HG02763 (cell line): ENCODE measurements around the gene CDC42BPA.
"Not testable (repeated sequence)": the region's sequence is repeated elsewhere in the genome, so short reads cannot be mapped to it uniquely, and the experiment has no call there.

Experiments used
- ATAC-seq: cut with Tn5 transposase; IDR thresholded peaks from one replicate; pipeline ENCODE4 v1.9.1; 2021; ENCODE audit warnings: mild to moderate bottlenecking, moderate library complexity; ENCODE audit not compliant: unreplicated experiment

CDC42BPA gene

DNA sequence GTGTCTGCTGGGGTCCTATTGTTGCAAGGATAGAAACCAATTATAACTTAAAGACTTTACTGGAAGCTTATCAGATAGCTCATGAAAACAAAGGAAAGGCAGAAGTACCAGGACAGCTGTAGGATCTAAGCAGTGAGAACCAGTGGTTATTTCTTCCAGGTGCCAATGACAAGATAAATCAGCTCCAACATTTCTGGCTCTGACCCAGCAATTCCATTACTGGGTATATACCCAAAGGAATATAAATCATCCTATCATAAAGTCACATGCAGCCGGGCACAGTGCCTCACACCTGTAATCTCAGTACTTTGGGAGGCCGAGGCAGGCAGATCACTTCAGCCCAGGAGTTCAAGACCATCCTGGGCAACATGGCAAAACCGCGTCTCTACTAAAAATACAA, 17.8 kb upstream of the CDC42BPA start:
- not testable (repeated sequence) for ATAC-seq

DNA sequence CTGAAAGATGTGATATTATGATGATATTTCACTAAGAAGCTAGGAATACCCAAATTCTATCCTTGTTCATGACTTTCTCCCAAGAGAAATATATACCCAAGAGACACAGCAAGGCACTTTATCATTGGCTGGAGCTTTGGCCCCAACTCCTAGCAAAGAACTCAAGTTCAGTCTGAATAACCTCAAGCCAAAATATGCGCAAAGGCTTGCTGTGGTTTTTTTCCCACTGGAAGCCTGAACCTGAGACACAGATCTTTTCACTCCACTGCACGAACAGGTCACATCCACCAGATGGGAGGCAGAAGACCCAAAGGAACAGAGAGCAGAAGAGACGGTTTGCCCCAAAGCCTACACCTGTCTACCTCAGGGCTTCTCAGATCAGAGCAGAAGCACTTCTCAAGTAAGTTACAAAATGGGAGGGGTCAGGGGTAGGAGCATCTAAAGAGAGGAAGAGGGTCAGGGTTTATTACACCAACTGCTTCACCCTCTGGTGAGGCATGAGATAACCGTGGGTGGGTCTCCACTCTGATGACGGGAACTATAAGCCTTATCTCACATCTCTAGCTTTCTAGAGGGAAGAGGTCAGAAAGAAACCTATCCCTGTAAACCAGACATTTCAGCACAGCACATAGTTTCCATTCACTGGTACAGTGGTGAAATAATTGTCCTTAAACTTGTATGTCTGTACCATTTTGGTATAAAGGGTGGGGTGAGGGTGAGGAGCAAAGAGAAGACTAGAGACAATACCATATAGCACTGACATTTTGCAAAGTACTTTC, 17.1 kb upstream of the CDC42BPA start:
- ATAC-seq, result no peak

GRCh38 chr1:227333423-227333822, 15.1 kb upstream of the CDC42BPA start:
- ATAC-seq, result no peak

GRCh38 chr1:227330279-227331076, 12.2 kb upstream of the CDC42BPA start:
- no peak for ATAC-seq

DNA sequence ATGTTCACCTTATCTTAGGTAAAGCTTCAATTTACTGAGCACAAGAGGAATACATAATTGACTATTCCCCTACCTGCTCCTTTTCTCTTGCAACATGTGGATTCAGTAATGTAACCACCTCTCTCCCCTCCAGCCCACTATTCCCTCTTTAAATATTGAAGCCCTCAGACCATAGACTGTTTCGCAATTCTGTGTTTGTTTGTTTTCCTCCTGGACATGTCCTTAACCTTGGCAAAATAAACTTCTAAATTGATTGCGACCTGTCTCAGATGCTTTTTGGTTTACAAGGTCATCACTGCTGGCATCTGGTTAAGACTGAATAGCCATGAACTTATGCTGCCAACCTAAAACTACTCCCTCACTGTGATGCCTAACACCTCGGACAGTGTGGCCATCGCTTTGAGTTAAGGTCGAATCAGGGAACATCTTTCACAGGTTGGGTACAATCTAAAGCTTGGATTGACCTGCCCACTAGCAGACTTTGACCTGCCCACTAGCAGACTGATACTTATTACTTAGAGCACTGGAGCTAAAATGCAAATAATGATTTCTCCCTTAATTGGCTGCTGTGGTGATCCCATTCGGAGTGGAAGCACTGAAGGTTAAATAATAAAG, 10.2 kb upstream of the CDC42BPA start:
- ATAC-seq, result no peak

DNA sequence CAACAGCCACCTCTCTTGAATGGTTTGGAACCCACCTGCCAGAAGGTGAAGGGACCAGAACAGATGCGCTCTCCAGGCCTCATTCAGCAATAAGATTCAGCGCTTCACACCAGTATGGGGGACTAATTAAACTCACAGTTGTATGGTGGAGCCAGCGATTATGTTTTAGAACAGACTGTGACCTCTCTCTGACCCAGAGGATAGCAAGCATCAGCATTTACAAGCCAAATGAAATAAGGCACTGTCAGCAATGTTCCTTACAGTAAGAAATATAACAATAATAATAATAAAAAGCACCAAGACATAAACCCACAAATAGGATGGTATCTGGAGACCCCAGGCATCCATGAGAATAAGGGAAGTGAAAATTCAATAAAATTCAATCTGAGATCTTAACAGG, 6.9 kb upstream of the CDC42BPA start:
- no peak for ATAC-seq

DNA sequence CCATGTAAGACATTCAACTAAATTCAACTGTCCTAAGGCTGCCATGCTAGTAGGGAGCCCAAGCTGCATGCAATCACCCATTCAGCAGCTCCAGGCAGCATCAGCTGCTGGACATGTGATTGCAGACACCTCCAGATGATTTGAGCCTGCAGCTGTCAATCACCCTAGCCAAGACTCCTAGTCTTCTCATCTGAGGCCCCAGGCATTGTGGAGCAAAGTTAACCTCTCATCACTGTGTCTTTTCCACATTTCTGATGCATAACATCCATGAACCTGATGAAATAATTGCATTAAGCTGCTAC, 5.6 kb upstream of the CDC42BPA start:
- no peak for ATAC-seq

DNA sequence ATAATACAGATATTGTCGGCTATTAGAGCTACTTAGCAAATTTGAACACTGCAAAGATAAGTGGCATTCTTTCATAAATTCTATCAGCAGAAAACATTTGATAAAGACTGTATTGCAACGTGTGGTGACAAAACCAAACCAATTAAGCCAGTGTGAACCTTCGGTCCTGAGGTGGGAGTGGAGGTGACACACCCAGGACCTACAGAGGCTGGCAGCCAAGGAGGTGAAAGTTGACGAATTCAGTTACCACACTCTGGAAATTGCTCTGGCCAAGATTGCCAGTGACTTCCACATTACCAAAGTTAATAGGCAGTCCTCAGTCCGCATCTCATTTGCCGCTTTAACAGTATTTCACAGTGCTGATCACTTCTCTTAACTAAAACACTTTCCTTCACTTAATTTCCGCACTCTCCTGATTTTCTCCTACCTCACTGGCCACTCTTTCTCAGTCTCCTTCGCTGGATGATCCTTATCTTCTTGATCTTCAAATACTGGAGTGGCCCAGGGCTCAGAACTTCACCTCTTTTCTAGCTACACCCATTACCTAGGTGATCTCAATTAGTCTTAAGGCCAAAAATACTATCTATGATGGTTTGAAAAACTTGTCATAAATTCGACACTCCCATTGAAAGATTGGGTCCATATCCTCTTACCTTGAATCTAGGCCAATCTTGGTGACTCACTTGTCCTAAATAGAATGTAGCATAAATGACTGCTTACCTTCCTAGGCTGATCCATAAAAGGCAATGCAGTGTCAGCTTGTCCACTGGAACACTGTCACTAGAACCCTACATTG, 5.1 kb upstream of the CDC42BPA start:
- ATAC-seq, result no peak

- ATAC-seq, result no peak
Observed at GRCh38 chr1:227322376-227322775, 4.1 kb upstream of the CDC42BPA start.

- ATAC-seq, result no peak
Observed at GRCh38 chr1:227321035-227321434, 2.7 kb upstream of the CDC42BPA start.

DNA sequence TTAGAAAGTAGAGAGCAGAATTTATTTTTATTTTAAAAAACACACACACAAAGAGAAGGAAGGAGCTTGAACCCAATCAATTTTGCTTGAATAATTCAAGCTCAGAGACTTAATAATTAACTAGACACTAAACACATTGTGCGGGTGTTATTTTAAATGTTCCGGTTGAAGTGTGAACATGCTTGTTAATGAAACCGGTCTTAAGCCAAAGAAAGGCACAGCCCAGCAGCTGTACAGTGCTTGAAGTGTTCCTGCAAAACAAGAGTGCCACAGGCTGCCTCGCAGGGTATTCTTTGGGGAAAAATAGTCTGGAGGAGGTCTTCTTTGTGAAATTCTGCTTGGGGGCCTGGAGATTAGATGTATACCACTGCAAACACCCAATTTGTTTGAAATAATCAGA, 2.2 kb upstream of the CDC42BPA start:
- no peak for ATAC-seq

DNA sequence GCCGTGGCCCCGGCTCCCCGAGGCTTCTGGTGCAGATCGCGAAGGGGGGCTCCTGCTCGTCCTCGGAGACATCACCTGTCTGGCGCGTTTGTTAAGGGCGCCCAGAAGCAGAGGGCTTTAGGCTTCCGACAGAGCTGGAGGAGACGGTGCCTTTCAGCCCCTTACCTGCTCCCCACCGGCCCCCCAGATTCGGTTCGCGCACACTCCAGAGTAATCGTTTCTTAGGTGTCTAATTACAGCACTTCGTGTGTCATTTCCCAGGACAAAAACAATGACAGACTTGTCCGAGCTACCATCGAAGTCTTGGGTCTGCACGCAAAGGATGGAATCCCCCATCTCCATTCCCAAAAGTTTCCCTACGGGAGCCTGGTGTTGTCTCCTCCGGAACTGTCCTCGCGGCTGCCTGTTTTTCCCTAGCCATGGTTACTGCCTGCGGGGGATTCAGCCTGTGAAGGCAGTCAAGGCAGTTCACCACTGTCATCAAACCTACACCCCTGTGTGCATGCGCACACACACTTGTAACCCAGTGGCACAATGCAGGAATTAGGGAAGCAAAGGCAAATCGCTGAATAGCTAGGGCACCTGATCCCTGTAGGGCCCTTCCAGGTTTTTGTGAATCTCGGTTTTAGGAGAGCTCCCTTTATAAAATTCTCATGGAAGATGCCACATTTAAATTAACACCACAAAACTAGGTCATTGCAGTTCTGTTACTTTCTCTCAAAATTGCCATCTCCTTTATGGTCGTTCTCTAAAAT, 738 bp upstream of the CDC42BPA start:
- ATAC-seq, result no peak

GRCh38 chr1:227317523-227318015, 723 bp downstream of the CDC42BPA start:
- no peak for ATAC-seq

DNA sequence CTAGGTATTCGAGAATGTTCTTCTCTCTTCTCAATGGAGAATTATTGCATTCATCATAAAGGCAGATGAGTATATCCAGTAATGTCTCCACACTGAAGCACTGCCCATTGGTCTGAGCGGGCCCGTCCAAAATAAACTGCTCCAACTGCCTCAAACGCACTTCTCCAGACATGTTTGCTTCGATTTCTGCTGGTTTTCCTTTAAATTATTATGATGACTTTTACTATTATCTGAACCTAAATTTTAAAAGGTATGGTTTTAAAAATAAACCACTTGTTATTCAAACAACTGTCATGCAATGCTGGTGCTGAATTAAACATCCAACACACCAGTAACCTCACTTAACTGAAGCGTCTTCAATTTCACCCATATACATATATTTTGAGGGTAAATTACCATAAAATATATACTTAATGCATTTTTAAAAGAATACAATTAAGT, 1.3 kb downstream of the CDC42BPA start:
- no peak for ATAC-seq

DNA sequence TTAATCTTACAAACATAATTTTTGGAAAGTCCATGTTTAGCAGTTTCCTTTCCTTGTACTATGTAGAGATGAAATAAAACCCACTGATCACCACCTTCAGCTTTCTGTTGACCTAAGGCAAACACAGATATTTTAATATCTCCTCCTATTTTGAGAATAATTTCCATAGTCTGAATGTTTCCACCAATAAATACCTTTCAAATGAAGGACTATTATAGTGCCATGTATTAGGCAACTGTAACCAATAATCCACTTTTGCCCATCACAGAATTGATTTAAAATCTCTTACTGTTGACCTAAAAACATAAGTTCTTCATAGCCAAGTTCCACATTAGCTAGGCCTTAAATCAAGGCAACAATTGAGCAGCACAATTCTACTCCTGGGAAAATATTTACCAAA, 1.8 kb downstream of the CDC42BPA start:
- no peak for ATAC-seq

DNA sequence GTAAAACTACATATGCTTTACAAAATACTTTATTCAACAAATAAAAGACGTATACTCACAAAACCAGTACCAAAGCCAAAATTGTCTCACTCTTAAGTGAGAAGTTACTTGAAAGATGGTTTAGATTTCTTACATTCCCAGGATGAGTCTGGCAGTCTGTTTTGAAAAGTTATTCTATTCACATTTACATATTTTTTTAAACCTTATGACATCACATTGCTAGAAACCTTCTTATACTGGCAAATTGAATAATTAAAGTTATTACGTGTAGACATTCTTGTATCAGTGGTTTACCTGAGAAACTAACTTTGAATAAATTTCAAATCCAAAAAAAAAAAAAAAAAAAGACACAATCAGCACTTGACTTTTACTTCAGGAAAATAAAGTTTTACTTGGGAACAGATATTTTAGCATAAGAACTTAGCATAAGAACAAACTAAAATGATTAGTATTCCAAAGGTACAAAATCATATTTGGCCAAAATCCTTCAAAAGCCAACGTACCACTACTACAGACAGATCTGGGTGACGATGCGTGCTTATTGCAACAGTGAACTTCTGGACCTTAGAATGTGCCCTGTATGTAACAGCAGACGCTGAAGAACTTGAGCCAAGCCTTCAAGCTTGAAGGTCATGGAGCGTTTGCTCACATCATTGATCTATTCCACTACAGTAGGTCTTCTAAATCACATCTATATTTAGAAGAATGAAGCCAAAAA, 2.5 kb downstream of the CDC42BPA start:
- ATAC-seq, result no peak

GRCh38 chr1:227314014-227314848, 4.1 kb downstream of the CDC42BPA start:
- no peak for ATAC-seq

- ATAC-seq, result no peak
Observed at GRCh38 chr1:227312361-227313025, 5.8 kb downstream of the CDC42BPA start.
